ENCODE measurements around the gene LAP3. TPM values are rescaled to one million over a fixed set of nuclear protein-coding genes. Genes with fewer than 3 reads are reported as not detected.

LAP3 gene
- total and polyA plus RNA-seq, 3 experiments from 2014 or later: 49.6 to 93.0 (median 89.0) TPM

DNA sequence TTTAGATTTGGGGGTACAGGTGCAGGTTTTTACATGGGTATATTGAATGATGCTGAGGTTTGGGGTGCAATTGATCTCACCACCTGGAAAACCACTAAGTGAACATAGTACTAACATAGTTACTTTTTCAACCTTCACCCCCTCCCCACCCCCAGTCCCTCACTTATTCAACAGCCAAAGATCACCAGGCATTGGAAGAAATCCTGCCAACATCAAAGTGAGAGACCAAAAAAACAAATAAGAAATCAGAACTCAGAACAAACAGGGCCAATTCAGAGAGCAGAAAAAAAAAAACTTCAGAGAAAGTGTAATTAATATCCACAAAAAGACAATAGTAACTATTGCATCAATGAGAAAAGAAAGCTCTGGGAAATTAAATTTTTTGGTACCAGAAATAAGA is 20.5 kb upstream of the LAP3 start:
- no peak overlapping the region for H3K4me3 ChIP-seq (ENCODE audit: low read length)
- Mint-ChIP-seq H3K27ac (no peak overlapping the region), H3K36me3 (no peaks in the 10 kb centered on the region), H3K9me3 (no peaks in the 10 kb centered on the region), H3K27me3 (peaks cover 3 to 13% of the 10 kb centered on the region in 2 donors), H3K4me1 (no peaks in the 10 kb centered on the region), H3K4me3 (no peak overlapping the region)
- H3K27ac ChIP-seq (ENCODE audit: low read depth, low read length): no peak overlapping the region
- H3K4me1 ChIP-seq (ENCODE audit: insufficient read depth, low read length): no peaks in the 10 kb centered on the region
- peaks cover 3% of the 10 kb centered on the region for H3K27me3 ChIP-seq (ENCODE audit: insufficient read depth, low read length, poor library complexity, severe bottlenecking)
- ChIA-PET POLR2A (no interaction called here), CTCF (interaction anchor here (3.1 kb wide), 1 partner anchor 8 kb away, joined by 15 read pairs; no protein-coding TSS in a partner anchor)
- no peaks in the 10 kb centered on the region for H3K9me3 ChIP-seq (ENCODE audit: low read length)
- no peak for DNase-seq
- no peaks in the 10 kb centered on the region for H3K36me3 ChIP-seq (ENCODE audit: insufficient read depth, low read length)

DNA sequence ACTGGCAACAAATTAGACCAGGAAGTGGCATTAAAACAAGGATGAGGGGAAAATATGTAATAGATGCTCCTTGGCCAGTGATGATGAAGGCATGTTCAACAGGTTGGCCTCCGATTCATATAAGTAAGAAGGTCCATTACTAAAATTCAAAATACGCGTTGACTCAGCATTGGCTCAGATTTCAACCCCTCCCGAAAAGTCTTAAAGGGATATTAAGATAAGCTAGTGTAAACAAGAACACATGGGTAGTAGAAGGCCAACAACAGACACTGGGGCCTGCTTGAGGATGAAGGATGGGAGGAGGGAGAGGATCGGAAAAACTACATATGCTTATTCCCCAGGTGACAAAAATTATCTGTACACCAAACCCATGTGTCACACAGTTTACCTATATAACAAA is 19.1 kb upstream of the LAP3 start:
- H3K9me3 ChIP-seq (ENCODE audit: low read length): no peaks in the 10 kb centered on the region
- peaks cover 3% of the 10 kb centered on the region for H3K27me3 ChIP-seq (ENCODE audit: insufficient read depth, low read length, poor library complexity, severe bottlenecking)
- H3K4me1 Mint-ChIP-seq: no peaks in the 10 kb centered on the region
- H3K27me3 Mint-ChIP-seq: peaks cover 1 to 5% of the 10 kb centered on the region in 2 donors
- H3K36me3 Mint-ChIP-seq: no peaks in the 10 kb centered on the region
- H3K27ac Mint-ChIP-seq: no peak overlapping the region
- CTCF ChIA-PET: interaction anchor here (3.1 kb wide), 1 partner anchor 9 kb away, joined by 15 read pairs; no protein-coding TSS in a partner anchor
- no peak overlapping the region for H3K4me3 Mint-ChIP-seq
- no peak overlapping the region for H3K4me3 ChIP-seq (ENCODE audit: low read length)
- no peaks in the 10 kb centered on the region for H3K4me1 ChIP-seq (ENCODE audit: insufficient read depth, low read length)
- no peaks in the 10 kb centered on the region for H3K9me3 Mint-ChIP-seq
- no peak for DNase-seq
- no peaks in the 10 kb centered on the region for H3K36me3 ChIP-seq (ENCODE audit: insufficient read depth, low read length)
- no peak overlapping the region for H3K27ac ChIP-seq (ENCODE audit: low read depth, low read length)
- POLR2A ChIA-PET: no interaction called here

DNA sequence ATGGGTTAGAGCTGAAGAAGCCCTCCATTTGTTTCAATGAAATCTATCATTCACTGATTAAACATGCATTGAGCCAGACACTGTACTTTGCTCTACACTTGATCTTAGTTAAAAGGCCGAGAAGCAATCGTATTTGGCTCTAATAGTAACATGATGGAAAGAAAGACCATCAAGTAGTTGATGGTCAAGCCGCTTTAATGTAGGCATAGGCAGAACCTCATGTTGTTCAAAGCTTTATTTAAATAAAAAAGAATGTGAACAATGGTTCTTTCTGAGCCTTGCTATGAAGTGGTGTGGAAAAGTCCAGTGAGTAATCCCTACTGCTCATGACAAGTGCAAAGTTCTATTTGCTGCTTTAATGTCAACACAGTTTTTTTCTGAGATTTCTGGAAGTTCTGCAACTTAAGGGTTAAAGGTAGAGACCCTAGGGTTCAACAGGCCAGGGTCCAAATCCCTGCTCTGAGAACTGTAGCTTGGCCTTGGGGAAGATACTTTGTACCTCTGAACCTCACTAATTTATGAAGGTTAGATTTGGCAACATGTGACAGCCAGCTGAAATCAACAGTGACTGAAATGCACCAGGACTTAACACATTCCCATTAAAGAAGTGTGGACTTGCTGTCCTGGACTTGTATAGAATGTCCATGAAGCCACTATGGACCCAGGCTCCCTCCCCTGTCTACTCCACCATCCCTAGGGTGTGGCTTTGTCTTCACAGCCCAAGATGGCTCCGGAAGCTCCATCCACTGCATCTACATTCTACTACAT is 17.9 kb upstream of the LAP3 start:
- no peak overlapping the region for H3K4me3 ChIP-seq (ENCODE audit: low read length)
- no peaks in the 10 kb centered on the region for H3K4me1 Mint-ChIP-seq
- H3K4me1 ChIP-seq (ENCODE audit: insufficient read depth, low read length): no peaks in the 10 kb centered on the region
- CTCF ChIA-PET: interaction anchor here (3.1 kb wide), 1 partner anchor 10 kb away, joined by 15 read pairs; no protein-coding TSS in a partner anchor
- H3K9me3 ChIP-seq (ENCODE audit: low read length): no peaks in the 10 kb centered on the region
- no peak overlapping the region for H3K4me3 Mint-ChIP-seq
- no peaks in the 10 kb centered on the region for H3K9me3 Mint-ChIP-seq
- no peaks in the 10 kb centered on the region for H3K36me3 ChIP-seq (ENCODE audit: insufficient read depth, low read length)
- no peaks in the 10 kb centered on the region for H3K36me3 Mint-ChIP-seq
- no peak overlapping the region for H3K27ac ChIP-seq (ENCODE audit: low read depth, low read length)
- DNase-seq: no peak
- POLR2A ChIA-PET: no interaction called here
- peaks cover 1 to 5% of the 10 kb centered on the region in 2 donors for H3K27me3 Mint-ChIP-seq
- H3K27ac Mint-ChIP-seq: no peak overlapping the region
- H3K27me3 ChIP-seq (ENCODE audit: insufficient read depth, low read length, poor library complexity, severe bottlenecking): peaks cover 3% of the 10 kb centered on the region

DNA sequence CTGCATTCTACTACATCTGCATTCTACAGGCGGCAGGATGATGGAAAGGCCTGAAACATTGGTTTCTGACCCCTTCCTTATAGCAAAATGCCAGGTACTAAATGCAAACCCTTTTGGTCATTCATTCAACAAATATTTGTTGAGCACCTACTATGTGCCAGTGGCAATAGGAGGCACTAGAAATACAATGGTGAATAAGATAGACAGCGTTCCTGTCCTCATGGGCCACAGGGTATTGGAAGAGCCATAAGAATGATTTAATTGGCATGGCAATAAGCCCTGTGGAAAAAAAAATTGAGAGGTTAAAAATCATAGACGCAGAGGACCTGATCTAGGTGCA is 17.3 kb upstream of the LAP3 start:
- H3K36me3 ChIP-seq (ENCODE audit: insufficient read depth, low read length): no peaks in the 10 kb centered on the region
- Mint-ChIP-seq H3K27me3 (peaks cover 1 to 3% of the 10 kb centered on the region in 2 donors), H3K4me1 (no peaks in the 10 kb centered on the region), H3K9me3 (no peaks in the 10 kb centered on the region), H3K36me3 (no peaks in the 10 kb centered on the region), H3K4me3 (no peak overlapping the region), H3K27ac (no peak overlapping the region)
- CTCF ChIA-PET: interaction anchor here (3.1 kb wide), 1 partner anchor 11 kb away, joined by 15 read pairs; no protein-coding TSS in a partner anchor
- DNase-seq: no peak
- peaks cover 3% of the 10 kb centered on the region for H3K27me3 ChIP-seq (ENCODE audit: insufficient read depth, low read length, poor library complexity, severe bottlenecking)
- H3K4me1 ChIP-seq (ENCODE audit: insufficient read depth, low read length): no peaks in the 10 kb centered on the region
- no peak overlapping the region for H3K27ac ChIP-seq (ENCODE audit: low read depth, low read length)
- no peaks in the 10 kb centered on the region for H3K9me3 ChIP-seq (ENCODE audit: low read length)
- no peak overlapping the region for H3K4me3 ChIP-seq (ENCODE audit: low read length)
- POLR2A ChIA-PET: no interaction called here

DNA sequence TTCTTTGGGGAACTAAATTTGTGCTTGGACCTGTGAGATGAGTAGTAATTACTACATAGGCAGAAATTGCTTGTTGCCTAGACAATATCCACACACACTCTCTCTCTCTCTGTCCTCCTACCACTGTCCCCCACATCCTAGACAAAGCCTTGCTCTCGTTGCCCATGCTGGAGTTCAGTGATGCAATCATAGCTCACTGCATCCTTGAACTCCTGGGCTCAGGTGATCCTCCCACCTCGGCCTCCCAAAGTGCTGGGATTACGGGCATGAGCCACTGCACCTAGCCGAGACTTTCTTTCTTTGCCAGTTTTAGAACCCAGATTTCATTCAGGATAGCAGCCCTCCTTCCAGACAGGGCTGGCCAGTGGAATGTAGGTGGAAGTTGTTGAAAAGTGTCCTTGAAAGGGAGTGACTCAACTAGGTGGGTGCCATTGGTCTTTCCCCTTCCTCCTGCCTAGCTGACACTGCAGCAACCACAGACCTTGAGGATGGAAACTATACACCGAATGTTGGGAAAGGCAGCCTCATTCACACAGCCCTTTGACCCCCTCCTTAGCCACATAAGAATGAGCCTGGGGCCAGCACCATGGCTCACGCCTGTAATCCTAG is 16.8 kb upstream of the LAP3 start:
- ChIA-PET CTCF (no interaction called here), POLR2A (no interaction called here)
- DNase-seq: no peak
- no peaks in the 10 kb centered on the region for H3K4me1 ChIP-seq (ENCODE audit: insufficient read depth, low read length)
- peaks cover 3% of the 10 kb centered on the region for H3K27me3 ChIP-seq (ENCODE audit: insufficient read depth, low read length, poor library complexity, severe bottlenecking)
- Mint-ChIP-seq H3K27ac (no peak overlapping the region), H3K9me3 (no peaks in the 10 kb centered on the region), H3K4me1 (no peaks in the 10 kb centered on the region), H3K4me3 (no peak overlapping the region), H3K27me3 (peaks cover 0 to 2% of the 10 kb centered on the region in 2 donors), H3K36me3 (no peaks in the 10 kb centered on the region)
- H3K9me3 ChIP-seq (ENCODE audit: low read length): no peaks in the 10 kb centered on the region
- H3K27ac ChIP-seq (ENCODE audit: low read depth, low read length): no peak overlapping the region
- no peak overlapping the region for H3K4me3 ChIP-seq (ENCODE audit: low read length)
- H3K36me3 ChIP-seq (ENCODE audit: insufficient read depth, low read length): no peaks in the 10 kb centered on the region

DNA sequence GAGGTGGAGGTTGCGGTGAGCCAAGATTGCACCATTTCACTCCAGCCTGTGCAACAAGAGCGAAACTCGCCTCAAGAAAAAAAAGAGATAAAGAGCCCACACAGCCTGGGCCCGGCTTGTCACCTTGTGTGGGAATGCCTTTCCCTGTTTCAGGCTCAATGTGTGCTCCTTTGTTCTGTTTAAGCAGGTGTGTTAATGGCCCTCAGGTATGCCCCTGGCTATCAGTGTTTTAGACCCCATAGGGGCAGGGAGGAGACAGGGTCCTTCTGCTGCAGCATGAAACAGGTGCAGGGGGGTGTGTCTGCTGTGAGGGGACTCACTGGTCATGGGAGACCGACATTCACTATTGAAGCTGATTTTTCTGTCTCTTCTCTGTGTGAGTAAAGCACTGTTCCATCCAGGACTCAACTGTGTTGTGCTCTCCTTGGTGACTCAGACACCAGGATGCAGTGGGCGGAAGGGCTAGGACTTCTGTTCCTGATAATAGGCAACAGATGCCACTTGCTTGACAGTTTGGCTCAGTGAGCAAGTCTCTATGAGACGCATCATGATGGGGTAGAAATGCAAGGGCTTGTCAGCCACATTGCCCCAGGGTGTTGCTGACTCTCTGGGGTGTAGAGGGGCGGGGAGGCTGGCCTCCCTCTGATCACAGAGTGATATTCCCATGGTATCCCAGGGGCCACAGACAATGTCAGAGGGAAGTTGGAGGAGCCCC is 15.6 kb upstream of the LAP3 start:
- H3K27me3 ChIP-seq (ENCODE audit: insufficient read depth, low read length, poor library complexity, severe bottlenecking): peaks cover 3% of the 10 kb centered on the region
- ChIA-PET CTCF (no interaction called here), POLR2A (no interaction called here)
- no peak overlapping the region for H3K4me3 ChIP-seq (ENCODE audit: low read length)
- no peak overlapping the region for H3K27ac Mint-ChIP-seq
- no peaks in the 10 kb centered on the region for H3K36me3 Mint-ChIP-seq
- H3K4me1 ChIP-seq (ENCODE audit: insufficient read depth, low read length): no peaks in the 10 kb centered on the region
- no peak overlapping the region for H3K4me3 Mint-ChIP-seq
- peaks cover 0 to 5% of the 10 kb centered on the region in 2 donors for H3K27me3 Mint-ChIP-seq
- DNase-seq: no peak
- no peaks in the 10 kb centered on the region for H3K9me3 ChIP-seq (ENCODE audit: low read length)
- no peaks in the 10 kb centered on the region for H3K36me3 ChIP-seq (ENCODE audit: insufficient read depth, low read length)
- H3K4me1 Mint-ChIP-seq: no peaks in the 10 kb centered on the region
- H3K9me3 Mint-ChIP-seq: no peaks in the 10 kb centered on the region
- no peak overlapping the region for H3K27ac ChIP-seq (ENCODE audit: low read depth, low read length)

DNA sequence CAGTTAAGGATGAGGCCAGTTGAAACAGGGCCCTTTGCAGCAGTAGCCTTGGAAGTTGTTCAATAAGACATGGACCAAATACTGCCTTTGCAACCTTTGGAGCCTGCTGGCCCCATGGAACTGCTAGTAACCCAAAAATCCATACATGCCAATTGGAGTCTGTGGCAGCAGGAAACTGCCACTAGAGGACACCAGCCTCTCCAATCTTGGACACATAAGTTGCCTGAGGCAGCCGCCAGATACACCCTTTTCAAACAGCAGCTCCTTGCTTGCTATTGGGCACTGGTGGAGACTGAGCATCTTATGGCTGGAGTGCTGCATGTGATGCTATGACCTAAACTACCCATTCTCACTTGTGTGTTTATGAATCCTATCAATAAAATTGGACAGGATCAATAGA is 14.8 kb upstream of the LAP3 start:
- Histone ChIP-seq H3K36me3 (ENCODE audit: insufficient read depth, low read length) (no peaks in the 10 kb centered on the region), H3K4me1 (ENCODE audit: insufficient read depth, low read length) (no peaks in the 10 kb centered on the region), H3K27me3 (ENCODE audit: insufficient read depth, low read length, poor library complexity, severe bottlenecking) (peaks cover 3% of the 10 kb centered on the region), H3K9me3 (ENCODE audit: low read length) (no peaks in the 10 kb centered on the region), H3K27ac (ENCODE audit: low read depth, low read length) (no peak overlapping the region), H3K4me3 (ENCODE audit: low read length) (no peak overlapping the region)
- H3K27me3 Mint-ChIP-seq: peaks cover 0 to 7% of the 10 kb centered on the region in 2 donors
- H3K36me3 Mint-ChIP-seq: no peaks in the 10 kb centered on the region
- CTCF ChIA-PET: interaction anchor here (0.6 to 1.1 kb wide), 2 partner anchors 13 to 89 kb away, joined by 3 read pairs; no protein-coding TSS in a partner anchor
- no peaks in the 10 kb centered on the region for H3K4me1 Mint-ChIP-seq
- H3K27ac Mint-ChIP-seq: no peak overlapping the region
- H3K4me3 Mint-ChIP-seq: no peak overlapping the region
- no peak for DNase-seq
- H3K9me3 Mint-ChIP-seq: no peaks in the 10 kb centered on the region
- POLR2A ChIA-PET: no interaction called here

DNA sequence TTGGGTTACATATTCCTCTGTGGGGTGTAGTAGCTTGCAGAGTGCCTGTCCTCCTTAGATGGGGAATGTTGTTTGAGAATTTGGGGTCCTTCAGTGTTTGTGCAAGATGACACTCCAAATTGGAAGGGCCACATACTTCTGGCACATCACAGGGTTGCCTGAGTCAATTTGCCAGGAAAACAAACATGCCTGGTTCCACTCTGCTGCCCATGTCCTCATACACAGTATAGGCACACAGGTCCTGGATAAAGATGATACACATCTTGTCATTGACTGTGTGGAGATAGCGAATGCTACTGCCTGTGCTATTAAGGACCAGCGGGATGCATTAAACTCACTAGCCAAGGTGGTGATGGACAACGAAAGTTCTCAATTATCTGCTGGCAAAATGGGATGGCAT is 11.2 kb upstream of the LAP3 start:
- H3K4me3 ChIP-seq (ENCODE audit: low read length): no peak overlapping the region
- DNase-seq: no peak
- Mint-ChIP-seq H3K36me3 (no peaks in the 10 kb centered on the region), H3K4me3 (no peak overlapping the region), H3K27me3 (peaks cover 0 to 7% of the 10 kb centered on the region in 2 donors), H3K27ac (no peak overlapping the region), H3K9me3 (no peaks in the 10 kb centered on the region), H3K4me1 (no peaks in the 10 kb centered on the region)
- H3K9me3 ChIP-seq (ENCODE audit: low read length): no peaks in the 10 kb centered on the region
- POLR2A ChIA-PET: no interaction called here
- H3K4me1 ChIP-seq (ENCODE audit: insufficient read depth, low read length): no peaks in the 10 kb centered on the region
- H3K36me3 ChIP-seq (ENCODE audit: insufficient read depth, low read length): no peaks in the 10 kb centered on the region
- CTCF ChIA-PET: interaction anchor here (1.4 kb wide), 1 partner anchor 13 kb away, joined by 3 read pairs; no protein-coding TSS in a partner anchor
- no peaks in the 10 kb centered on the region for H3K27me3 ChIP-seq (ENCODE audit: insufficient read depth, low read length, poor library complexity, severe bottlenecking)
- no peak overlapping the region for H3K27ac ChIP-seq (ENCODE audit: low read depth, low read length)
